GM21529 (cell line): ENCODE measurements around the gene UBB.
A peak's percentile ranks its signal among the peaks of the same experiment; 100 is the strongest.

Source experiments
- ATAC-seq: cut with Tn5 transposase; IDR thresholded peaks from one replicate; pipeline ENCODE4 v1.9.1; 2021; ENCODE audit not compliant: unreplicated experiment

The UBB gene

GRCh38 chr17:16417399-16417798, 36.5 kb downstream of the UBB start:
- ATAC-seq: no peak

- no peak for ATAC-seq
These were observed 37.2 kb downstream of the UBB start for GRCh38 chr17:16417896-16418684.

- no peak for ATAC-seq
These were observed 37.8 kb downstream of the UBB start for GRCh38 chr17:16418685-16419068.

GRCh38 chr17:16419074-16419928, 38.4 kb downstream of the UBB start:
- peak; percentile 39 for ATAC-seq

- no peak for ATAC-seq
These were observed 39.0 kb downstream of the UBB start for GRCh38 chr17:16419929-16420271.

- ATAC-seq: no peak
These were observed 41.5 kb downstream of the UBB start for GRCh38 chr17:16422416-16422815.

- ATAC-seq: no peak
These were observed 42.5 kb downstream of the UBB start for GRCh38 chr17:16423226-16423872.

GRCh38 chr17:16425202-16425601, 44.3 kb downstream of the UBB start:
- no peak for ATAC-seq

- no peak for ATAC-seq
These were observed 45.1 kb downstream of the UBB start for GRCh38 chr17:16425698-16426659.

GRCh38 chr17:16427020-16427419, 46.1 kb downstream of the UBB start:
- no peak for ATAC-seq

GRCh38 chr17:16428098-16428882, 47.4 kb downstream of the UBB start:
- no peak for ATAC-seq

GRCh38 chr17:16429083-16429482, 48.2 kb downstream of the UBB start:
- ATAC-seq: no peak

GRCh38 chr17:16430650-16431049, 49.8 kb downstream of the UBB start:
- ATAC-seq: no peak

- ATAC-seq: no peak
These were observed 51.1 kb downstream of the UBB start for GRCh38 chr17:16432017-16432416.
